SH-SY5Y (cell line): ENCODE results near the gene MLN.

Experiments used
- GATA2 ChIP-seq: IDR thresholded peaks from 2 replicates; pipeline ENCODE4 v1.6.1; 2011; ENCODE audit warnings: mild to moderate bottlenecking, low read depth, low read length
- GATA3 ChIP-seq: IDR thresholded peaks from 2 replicates; pipeline ENCODE4 v1.6.1; 2011; ENCODE audit warnings: low read depth, mild to moderate bottlenecking, low read length, moderate library complexity

GRCh38 chr6:33776186-33776585, 27.6 kb downstream of the MLN start:
- TF ChIP-seq GATA2 (no peak), GATA3 (no peak)
